ENCODE measurements around the gene NLGN1. TPM values are rescaled to one million over a fixed set of nuclear protein-coding genes. Genes with fewer than 3 reads are reported as not detected.
"Not testable (repeated sequence)": the region's sequence is repeated elsewhere in the genome, so short reads cannot be mapped to it uniquely, and the experiment has no call there.

The NLGN1 gene
- total and polyA plus RNA-seq, 2 experiments from 2014 or later = 5.1 to 11.2 TPM

DNA sequence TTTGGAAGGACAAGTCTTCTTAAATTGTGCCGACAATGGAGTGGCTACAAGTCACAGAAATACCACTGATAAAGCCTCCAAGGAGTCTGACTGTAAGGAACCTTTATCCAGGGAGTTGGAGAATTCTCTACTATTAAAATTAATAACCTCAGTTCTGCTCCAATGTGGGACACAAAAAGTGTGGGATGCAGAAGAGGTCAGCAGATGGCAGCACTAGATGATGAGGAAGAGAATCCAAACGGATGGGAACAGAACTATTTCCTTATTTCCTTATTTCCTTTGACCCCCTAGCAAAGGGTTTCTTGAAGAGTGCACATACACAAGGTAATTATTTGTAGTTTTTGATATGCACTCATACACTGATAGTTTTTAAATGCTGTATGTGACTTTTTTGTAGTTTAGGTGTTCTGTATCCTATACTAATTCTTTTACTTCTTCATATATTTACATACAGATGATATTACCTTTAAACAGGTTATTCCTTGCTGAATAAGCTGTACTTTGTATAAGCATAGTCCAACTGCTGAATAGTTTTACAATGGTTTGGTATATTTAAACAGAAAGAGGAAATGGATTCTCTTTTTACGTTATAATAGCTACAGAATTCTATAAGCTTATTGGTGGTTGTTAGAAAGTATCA lies 25.6 kb upstream of the NLGN1 start:
- no peak overlapping the region for H3K4me3 ChIP-seq
- TF ChIP-seq, protein P1, sequence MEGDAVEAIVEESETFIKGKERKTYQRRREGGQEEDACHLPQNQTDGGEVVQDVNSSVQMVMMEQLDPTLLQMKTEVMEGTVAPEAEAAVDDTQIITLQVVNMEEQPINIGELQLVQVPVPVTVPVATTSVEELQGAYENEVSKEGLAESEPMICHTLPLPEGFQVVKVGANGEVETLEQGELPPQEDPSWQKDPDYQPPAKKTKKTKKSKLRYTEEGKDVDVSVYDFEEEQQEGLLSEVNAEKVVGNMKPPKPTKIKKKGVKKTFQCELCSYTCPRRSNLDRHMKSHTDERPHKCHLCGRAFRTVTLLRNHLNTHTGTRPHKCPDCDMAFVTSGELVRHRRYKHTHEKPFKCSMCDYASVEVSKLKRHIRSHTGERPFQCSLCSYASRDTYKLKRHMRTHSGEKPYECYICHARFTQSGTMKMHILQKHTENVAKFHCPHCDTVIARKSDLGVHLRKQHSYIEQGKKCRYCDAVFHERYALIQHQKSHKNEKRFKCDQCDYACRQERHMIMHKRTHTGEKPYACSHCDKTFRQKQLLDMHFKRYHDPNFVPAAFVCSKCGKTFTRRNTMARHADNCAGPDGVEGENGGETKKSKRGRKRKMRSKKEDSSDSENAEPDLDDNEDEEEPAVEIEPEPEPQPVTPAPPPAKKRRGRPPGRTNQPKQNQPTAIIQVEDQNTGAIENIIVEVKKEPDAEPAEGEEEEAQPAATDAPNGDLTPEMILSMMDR (IDR thresholded peaks at IDR 0.05; ENCODE audit: poor library complexity) = peak; percentile 74
- TF ChIP-seq EZH2phosphoT487 (IDR thresholded peaks at IDR 0.05; ENCODE audit: low read depth, severe bottlenecking, unreplicated experiment) = no peak
- H3K9me3 ChIP-seq (ENCODE audit: low read depth) = no peaks in the 10 kb centered on the region
- H4K20me1 ChIP-seq (ENCODE audit: insufficient read depth, poor library complexity, severe bottlenecking) = no peaks in the 10 kb centered on the region
- H3K79me2 ChIP-seq = no peaks in the 10 kb centered on the region
- no peak overlapping the region for H3K4me2 ChIP-seq
- no peaks in the 10 kb centered on the region for H3K27me3 ChIP-seq
- H2AFZ ChIP-seq = no peak overlapping the region
- WGBS (ENCODE audit: low lambda C conversion rate, missing lambda C conversion rate) = 35% methylated on average over 3 of the region's 3 CpGs
- H3K4me1 ChIP-seq (ENCODE audit: insufficient read depth) = no peaks in the 10 kb centered on the region
- no peaks in the 10 kb centered on the region for H3K36me3 ChIP-seq (replicated peaks; ENCODE audit: insufficient read depth, low read depth)
- no peaks in the 10 kb centered on the region for H3K9me2 ChIP-seq (replicated peaks; ENCODE audit: insufficient read depth)
- H3K27ac ChIP-seq = no peak overlapping the region
- peak; percentile 46 for DNase-seq (ENCODE audit: low spot score)

DNA sequence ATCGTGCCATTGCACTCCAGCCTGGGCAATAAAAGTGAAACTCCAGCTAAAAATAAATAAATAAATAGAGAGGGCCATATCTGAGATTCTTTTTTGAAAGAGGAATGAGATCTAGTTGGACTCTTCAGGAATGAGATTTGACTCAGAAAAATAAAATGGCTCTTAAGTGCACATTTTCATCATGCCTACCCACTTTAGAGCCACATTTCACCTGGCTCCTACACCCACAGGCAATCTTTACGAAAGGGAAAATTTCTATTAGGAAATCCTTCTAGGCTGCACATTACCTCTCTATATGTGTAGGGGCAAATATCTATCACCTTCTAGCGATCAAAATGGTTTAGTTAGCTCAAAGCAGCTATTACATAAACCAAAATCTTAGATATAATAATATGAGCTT lies 16.9 kb upstream of the NLGN1 start:
- no peak overlapping the region for H3K4me2 ChIP-seq
- WGBS (ENCODE audit: low lambda C conversion rate, missing lambda C conversion rate) = 91% methylated on average over 3 of the region's 3 CpGs

DNA sequence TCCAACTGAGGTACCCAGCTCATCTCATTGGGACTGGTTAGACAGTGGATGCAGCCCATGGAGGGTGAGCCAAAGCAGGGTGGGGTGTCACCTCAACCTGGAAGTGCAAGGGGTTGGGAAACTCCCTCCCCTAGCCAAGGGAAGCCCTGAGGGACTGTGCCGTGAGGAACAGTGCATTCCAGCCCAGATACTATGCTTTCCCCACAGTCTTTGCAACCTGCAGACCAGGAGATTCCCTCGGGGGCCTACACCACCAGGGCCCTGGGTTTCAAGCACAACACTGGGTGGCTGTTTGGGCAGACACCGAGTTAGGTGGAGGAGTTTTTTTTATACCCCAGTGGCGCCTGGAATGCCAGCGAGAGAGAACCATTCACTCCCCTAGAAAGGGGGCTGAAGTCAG lies 15.6 kb upstream of the NLGN1 start:
- not testable (repeated sequence) for DNase-seq (ENCODE audit: low spot score); H3K4me3 ChIP-seq; H3K4me1 ChIP-seq (ENCODE audit: insufficient read depth); H3K79me2 ChIP-seq; H3K27ac ChIP-seq; H3K9me2 ChIP-seq (replicated peaks; ENCODE audit: insufficient read depth); H3K27me3 ChIP-seq; H3K9me3 ChIP-seq (ENCODE audit: low read depth); H3K4me2 ChIP-seq; H4K20me1 ChIP-seq (ENCODE audit: insufficient read depth, poor library complexity, severe bottlenecking); H3K36me3 ChIP-seq (replicated peaks; ENCODE audit: insufficient read depth, low read depth); H2AFZ ChIP-seq
- 88% methylated on average over 5 of the region's 5 CpGs for WGBS (ENCODE audit: low lambda C conversion rate, missing lambda C conversion rate)

More for the DNA sequence above, 16.9 kb upstream of the NLGN1 start:
- no peak for DNase-seq (ENCODE audit: low spot score)
- no peaks in the 10 kb centered on the region for H3K36me3 ChIP-seq (replicated peaks; ENCODE audit: insufficient read depth, low read depth)
- no peak overlapping the region for H3K4me3 ChIP-seq
- H3K79me2 ChIP-seq = no peaks in the 10 kb centered on the region
- H3K4me1 ChIP-seq (ENCODE audit: insufficient read depth) = no peaks in the 10 kb centered on the region
- no peak overlapping the region for H2AFZ ChIP-seq
- no peak overlapping the region for H3K27ac ChIP-seq
- H3K9me2 ChIP-seq (replicated peaks; ENCODE audit: insufficient read depth) = no peaks in the 10 kb centered on the region
- H4K20me1 ChIP-seq (ENCODE audit: insufficient read depth, poor library complexity, severe bottlenecking) = no peaks in the 10 kb centered on the region
- H3K9me3 ChIP-seq (ENCODE audit: low read depth) = no peaks in the 10 kb centered on the region
- no peaks in the 10 kb centered on the region for H3K27me3 ChIP-seq
- TF ChIP-seq EZH2 (IDR thresholded peaks at IDR 0.05; ENCODE audit: borderline replicate concordance) (no peak), EZH2phosphoT487 (IDR thresholded peaks at IDR 0.05; ENCODE audit: low read depth, severe bottlenecking, unreplicated experiment) (no peak)
- TF ChIP-seq, protein P1 (IDR thresholded peaks at IDR 0.05; ENCODE audit: poor library complexity) = no peak

- Histone ChIP-seq H3K4me3 (peak overlapping the region; percentile 76), H3K27ac (peak overlapping the region; percentile 55), H3K4me2 (peak overlapping the region; percentile 92), H3K27me3 (peaks cover 49% of the 10 kb centered on the region), H3K9me2 (replicated peaks; ENCODE audit: insufficient read depth) (no peaks in the 10 kb centered on the region), H3K79me2 (no peaks in the 10 kb centered on the region), H3K4me1 (ENCODE audit: insufficient read depth) (no peaks in the 10 kb centered on the region), H4K20me1 (ENCODE audit: insufficient read depth, poor library complexity, severe bottlenecking) (no peaks in the 10 kb centered on the region), H3K36me3 (replicated peaks; ENCODE audit: insufficient read depth, low read depth) (no peaks in the 10 kb centered on the region), H2AFZ (peak overlapping the region; percentile 57), H3K9me3 (ENCODE audit: low read depth) (no peaks in the 10 kb centered on the region)
- DNase-seq (ENCODE audit: low spot score) = no peak
- no peak for TF ChIP-seq EZH2 (IDR thresholded peaks at IDR 0.05; ENCODE audit: borderline replicate concordance)
- no peak for TF ChIP-seq EZH2phosphoT487 (IDR thresholded peaks at IDR 0.05; ENCODE audit: low read depth, severe bottlenecking, unreplicated experiment)
- TF ChIP-seq, protein P1 (IDR thresholded peaks at IDR 0.05; ENCODE audit: poor library complexity) = no peak
- WGBS (ENCODE audit: low lambda C conversion rate, missing lambda C conversion rate) = under 1% methylated on average over 10 of the region's 10 CpGs
Observed at GRCh38 chr3:173395073-173395411, 2.5 kb upstream of the NLGN1 start.

Data from hepatocyte (in vitro differentiated cells).